DND-41 (cell line): ENCODE data around the gene ZNF536.

Experiments used
- CTCF ChIP-seq: IDR thresholded peaks from 2 replicates; pipeline ENCODE4 v1.5.1; 2012; ENCODE audit warnings: borderline replicate concordance, low read length, moderate library complexity, mild to moderate bottlenecking; ENCODE audit not compliant: poor library complexity, severe bottlenecking; ENCODE audit errors: extremely low read depth
- EZH2 ChIP-seq: IDR thresholded peaks from 3 replicates; pipeline ENCODE4 v1.6.1; 2012; ENCODE audit warnings: borderline replicate concordance, low read depth, mild to moderate bottlenecking, moderate library complexity, low read length, inconsistent platforms; ENCODE audit not compliant: severe bottlenecking

- TF ChIP-seq CTCF = no peak
- no peak for TF ChIP-seq EZH2
These were observed 13.2 kb upstream of the ZNF536 start for GRCh38 chr19:30358821-30359580.
